GM18951 (cell line): ENCODE results near the gene SCN4A.

ENCODE experiments used
- POLR2A ChIP-seq: IDR thresholded peaks from 4 replicates; pipeline ENCODE4 v1.6.1; 2011; ENCODE audit warnings: mild to moderate bottlenecking; ENCODE audit not compliant: insufficient read length, insufficient read depth; ENCODE audit errors: extremely low read depth
- in situ Hi-C: fragments of 300-500 bp; cut with MboI; formaldehyde crosslinking; loops from one replicate; pipeline ENCODE4 v1.12.0; 2022; ENCODE audit warnings: low sequenced_read_pairs, mixed read lengths, inconsistent platforms; ENCODE audit not compliant: unreplicated experiment

The SCN4A gene

GRCh38 chr17:63925615-63926014 is 47.1 kb downstream of the SCN4A start:
- in situ Hi-C loops: no loop called here
- TF ChIP-seq POLR2A: no peak

GRCh38 chr17:63922402-63922801 is 50.3 kb downstream of the SCN4A start:
- in situ Hi-C loops: loop anchor here (25.0 kb wide), 1 partner anchor 365 kb away; no protein-coding TSS in a partner anchor

- in situ Hi-C loops: loop anchor here (25.0 kb wide), 1 partner anchor 367 kb away; no protein-coding TSS in a partner anchor
Measured at GRCh38 chr17:63920779-63921178, 51.9 kb downstream of the SCN4A start.

GRCh38 chr17:63920050-63920449 is 52.7 kb downstream of the SCN4A start:
- in situ Hi-C loops: loop anchor here (25.0 kb wide), 1 partner anchor 367 kb away; no protein-coding TSS in a partner anchor

- in situ Hi-C loops: loop anchor here (10.0 to 25.0 kb wide), 3 partner anchors 105 to 368 kb away; partner anchors contain the start of gene ICAM2
- no peak for TF ChIP-seq POLR2A
Measured at GRCh38 chr17:63919311-63919723, 53.4 kb downstream of the SCN4A start.

GRCh38 chr17:63918789-63919305 is 53.9 kb downstream of the SCN4A start, which contains the start of gene GH1:
Gene GH1, minus strand, starts transcription at chr17:63918839. Its CDS starts 63 bp downstream, at chr17:63918776.
- in situ Hi-C loops: loop anchor here (10.0 to 25.0 kb wide), 3 partner anchors 106 to 368 kb away; partner anchors contain the start of gene ICAM2

GRCh38 chr17:63918305-63918704 is 54.4 kb downstream of the SCN4A start:
- no peak for TF ChIP-seq POLR2A
- in situ Hi-C loops: loop anchor here (10.0 to 25.0 kb wide), 3 partner anchors 106 to 369 kb away; partner anchors contain the start of gene ICAM2

GRCh38 chr17:63917646-63918045 is 55.1 kb downstream of the SCN4A start:
- TF ChIP-seq POLR2A: no peak
- in situ Hi-C loops: loop anchor here (10.0 to 25.0 kb wide), 3 partner anchors 107 to 370 kb away; partner anchors contain the start of gene ICAM2

- in situ Hi-C loops: loop anchor here (10.0 to 25.0 kb wide), 3 partner anchors 108 to 370 kb away; partner anchors contain the start of gene ICAM2
Measured at GRCh38 chr17:63917206-63917605, 55.5 kb downstream of the SCN4A start.

GRCh38 chr17:63916566-63917185 is 56.0 kb downstream of the SCN4A start:
- in situ Hi-C loops: loop anchor here (10.0 to 25.0 kb wide), 3 partner anchors 108 to 371 kb away; partner anchors contain the start of gene ICAM2
- no peak for TF ChIP-seq POLR2A

GRCh38 chr17:63915753-63916152 is 57.0 kb downstream of the SCN4A start:
- in situ Hi-C loops: loop anchor here (10.0 to 25.0 kb wide), 3 partner anchors 109 to 372 kb away; partner anchors contain the start of gene ICAM2

GRCh38 chr17:63914471-63914870 is 58.2 kb downstream of the SCN4A start:
- TF ChIP-seq POLR2A: no peak
- in situ Hi-C loops: loop anchor here (10.0 to 25.0 kb wide), 3 partner anchors 110 to 373 kb away; partner anchors contain the start of gene ICAM2

- in situ Hi-C loops: loop anchor here (10.0 to 25.0 kb wide), 3 partner anchors 113 to 376 kb away; partner anchors contain the start of gene ICAM2
- no peak for TF ChIP-seq POLR2A
Measured at GRCh38 chr17:63911657-63912100, 61.0 kb downstream of the SCN4A start.

GRCh38 chr17:63911041-63911635 is 61.6 kb downstream of the SCN4A start, which contains the start of gene CSHL1:
Gene CSHL1, minus strand, starts transcription at chr17:63911258. Its CDS starts 62 bp downstream, at chr17:63911196.
- in situ Hi-C loops: loop anchor here (10.0 to 25.0 kb wide), 3 partner anchors 114 to 376 kb away; partner anchors contain the start of gene ICAM2
- no peak for TF ChIP-seq POLR2A
